ENCODE results near the gene NDUFB10. TPM values are rescaled to one million over a fixed set of nuclear protein-coding genes. Genes with fewer than 3 reads are reported as not detected.
"Not testable (repeated sequence)": the region's sequence is repeated elsewhere in the genome, so short reads cannot be mapped to it uniquely, and the experiment has no call there.

Gene NDUFB10
- total RNA-seq, 1 donor from 2014 or later, result 96.9 TPM

DNA sequence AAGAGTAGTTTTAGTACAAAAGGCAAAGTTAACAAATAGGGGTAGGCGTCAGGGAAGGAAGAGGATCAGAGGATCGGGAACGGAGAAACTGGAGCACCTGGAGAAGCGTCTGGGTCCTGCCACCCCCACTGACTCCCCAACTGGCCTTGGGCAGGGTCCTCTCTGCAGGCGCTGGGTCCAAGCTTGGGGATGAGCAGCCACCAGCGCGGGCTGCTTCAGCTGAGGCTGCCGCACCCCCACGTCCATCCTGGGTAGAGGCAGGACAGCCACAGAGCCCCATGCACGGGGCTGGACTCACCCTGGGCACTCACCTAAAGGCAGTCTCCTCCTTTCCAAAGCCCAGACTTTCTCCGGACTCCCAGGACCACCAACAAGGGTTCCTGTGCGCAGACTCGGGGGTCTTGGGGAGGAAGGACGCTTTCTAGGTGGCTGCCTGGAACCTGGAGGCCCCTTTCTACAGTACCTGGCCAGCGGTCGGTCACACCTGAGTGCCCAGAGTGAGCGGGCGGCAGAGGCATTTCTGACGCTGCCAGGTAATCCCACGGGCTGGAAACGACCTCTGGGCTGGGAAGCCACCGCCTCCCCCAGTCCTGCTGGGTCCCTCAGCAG, 42.2 kb upstream of the NDUFB10 start:
- Mint-ChIP-seq H3K27me3 (peaks cover 54% of the 10 kb centered on the region), H3K27ac (no peak overlapping the region), H3K4me1 (ENCODE audit: low read depth) (peaks cover 10% of the 10 kb centered on the region), H3K4me3 (ENCODE audit: low read depth) (no peak overlapping the region), H3K9me3 (ENCODE audit: low read depth) (no peaks in the 10 kb centered on the region), H3K36me3 (ENCODE audit: insufficient read depth) (no peaks in the 10 kb centered on the region)
- no peak for DNase-seq (ENCODE audit: low spot score, unreplicated experiment)
- TF ChIP-seq, protein P1, sequence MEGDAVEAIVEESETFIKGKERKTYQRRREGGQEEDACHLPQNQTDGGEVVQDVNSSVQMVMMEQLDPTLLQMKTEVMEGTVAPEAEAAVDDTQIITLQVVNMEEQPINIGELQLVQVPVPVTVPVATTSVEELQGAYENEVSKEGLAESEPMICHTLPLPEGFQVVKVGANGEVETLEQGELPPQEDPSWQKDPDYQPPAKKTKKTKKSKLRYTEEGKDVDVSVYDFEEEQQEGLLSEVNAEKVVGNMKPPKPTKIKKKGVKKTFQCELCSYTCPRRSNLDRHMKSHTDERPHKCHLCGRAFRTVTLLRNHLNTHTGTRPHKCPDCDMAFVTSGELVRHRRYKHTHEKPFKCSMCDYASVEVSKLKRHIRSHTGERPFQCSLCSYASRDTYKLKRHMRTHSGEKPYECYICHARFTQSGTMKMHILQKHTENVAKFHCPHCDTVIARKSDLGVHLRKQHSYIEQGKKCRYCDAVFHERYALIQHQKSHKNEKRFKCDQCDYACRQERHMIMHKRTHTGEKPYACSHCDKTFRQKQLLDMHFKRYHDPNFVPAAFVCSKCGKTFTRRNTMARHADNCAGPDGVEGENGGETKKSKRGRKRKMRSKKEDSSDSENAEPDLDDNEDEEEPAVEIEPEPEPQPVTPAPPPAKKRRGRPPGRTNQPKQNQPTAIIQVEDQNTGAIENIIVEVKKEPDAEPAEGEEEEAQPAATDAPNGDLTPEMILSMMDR (IDR thresholded peaks at IDR 0.05; ENCODE audit: unreplicated experiment), result no peak

DNA sequence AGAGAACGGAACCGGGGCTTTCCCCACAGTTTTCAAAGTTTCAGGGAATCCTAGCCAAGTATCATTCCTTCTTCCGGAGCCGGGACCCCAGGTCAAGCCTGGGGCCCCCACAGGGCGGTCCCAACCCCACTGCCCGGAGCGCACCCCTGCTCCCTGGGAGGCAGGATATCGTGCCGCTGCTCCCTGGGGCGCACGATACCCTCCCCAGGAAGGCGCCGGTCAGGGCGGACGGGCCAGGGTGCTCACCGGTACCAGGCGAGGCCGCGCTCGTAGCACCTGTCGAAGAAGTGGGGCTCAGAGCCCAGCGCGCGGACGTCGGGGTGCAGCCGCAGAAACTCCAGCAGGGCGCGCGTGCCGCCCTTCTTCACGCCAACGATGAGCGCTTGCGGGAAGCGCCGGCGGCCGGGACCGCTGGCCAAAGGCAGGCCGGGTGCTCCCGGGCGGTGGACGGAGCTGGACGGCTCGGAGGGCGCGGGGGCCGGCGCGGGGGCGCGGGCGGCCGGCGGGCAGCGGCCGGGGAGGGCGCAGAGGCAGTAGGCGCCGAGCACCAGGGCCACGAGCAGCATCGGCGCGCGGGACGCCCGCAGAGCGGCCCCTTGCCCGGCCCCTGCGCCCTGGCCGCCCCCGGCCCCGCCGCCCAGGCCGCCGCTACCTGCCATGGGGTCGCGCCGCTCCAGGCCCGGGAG, 41.5 kb upstream of the NDUFB10 start:
- H3K27me3 Mint-ChIP-seq, result peaks cover 59% of the 10 kb centered on the region
- H3K9me3 Mint-ChIP-seq (ENCODE audit: low read depth), result no peaks in the 10 kb centered on the region
- TF ChIP-seq, protein P1 (IDR thresholded peaks at IDR 0.05; ENCODE audit: unreplicated experiment), result no peak
- H3K4me1 Mint-ChIP-seq (ENCODE audit: low read depth), result peaks cover 8% of the 10 kb centered on the region
- no peak for DNase-seq (ENCODE audit: low spot score, unreplicated experiment)
- no peak overlapping the region for H3K4me3 Mint-ChIP-seq (ENCODE audit: low read depth)
- no peak overlapping the region for H3K27ac Mint-ChIP-seq
- no peaks in the 10 kb centered on the region for H3K36me3 Mint-ChIP-seq (ENCODE audit: insufficient read depth)

DNA sequence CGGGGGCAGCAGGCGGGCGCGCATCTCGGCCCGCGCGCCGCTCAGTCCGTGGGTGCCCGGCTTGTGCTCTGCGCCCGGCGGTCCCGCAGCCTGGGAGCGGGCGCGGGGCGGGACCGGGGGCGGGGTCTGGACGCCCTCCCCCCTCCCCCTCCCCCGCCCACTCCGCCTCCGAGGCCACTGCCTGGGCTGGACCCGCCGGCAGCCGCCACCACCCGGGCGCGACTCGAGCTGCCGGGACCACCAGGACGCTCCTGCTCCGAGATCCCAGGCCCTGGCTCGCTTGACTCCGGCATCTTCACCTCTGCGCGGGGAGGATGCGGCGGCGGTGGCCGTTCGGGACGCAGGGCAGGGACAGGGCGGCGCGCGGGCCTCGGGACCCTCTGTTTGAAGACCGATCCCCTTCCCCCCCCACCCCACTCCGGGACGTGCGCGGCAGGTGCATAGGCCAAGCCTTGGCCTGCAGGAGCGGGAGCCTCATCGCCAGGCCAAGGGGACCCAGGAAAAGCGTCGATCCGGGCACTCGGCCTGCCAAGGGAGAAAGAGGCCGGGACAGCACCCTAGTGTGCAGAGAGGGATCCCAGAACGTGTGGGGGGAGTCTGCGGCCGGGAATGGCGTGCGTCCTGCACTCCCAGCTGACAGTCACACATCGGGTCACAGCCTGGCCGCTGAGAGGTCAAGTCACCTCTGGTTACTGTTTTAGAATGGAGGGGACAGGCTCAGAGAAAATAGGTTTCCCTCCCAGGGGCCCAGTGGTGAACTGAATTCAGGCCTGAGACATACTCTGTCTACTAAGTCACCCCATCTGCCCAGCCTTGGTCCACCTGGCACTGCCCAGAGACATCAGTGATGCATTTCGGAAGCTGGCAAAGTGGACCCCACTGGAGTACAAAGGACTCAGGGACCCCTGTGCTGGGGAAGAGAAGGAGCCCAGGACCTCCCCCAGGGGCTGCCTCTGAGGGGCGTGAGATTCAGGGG, 40.7 kb upstream of the NDUFB10 start, which contains the start of gene HS3ST6:
TSS of gene HS3ST6 (minus strand) at position 65 of the 976 bp plus-strand sequence. CDS start 92 bp downstream, outside the sequence.
- Mint-ChIP-seq H3K4me1 (ENCODE audit: low read depth) (peaks cover 5% of the 10 kb centered on the region), H3K9me3 (ENCODE audit: low read depth) (no peaks in the 10 kb centered on the region), H3K36me3 (ENCODE audit: insufficient read depth) (no peaks in the 10 kb centered on the region), H3K4me3 (ENCODE audit: low read depth) (no peak within 1 kb of the TSS), H3K27ac (no peak within 1 kb of the TSS), H3K27me3 (peaks cover 67% of the 10 kb centered on the region)
- no peak for DNase-seq (ENCODE audit: low spot score, unreplicated experiment)
- TF ChIP-seq, protein P1 (IDR thresholded peaks at IDR 0.05; ENCODE audit: unreplicated experiment), result no peak

DNA sequence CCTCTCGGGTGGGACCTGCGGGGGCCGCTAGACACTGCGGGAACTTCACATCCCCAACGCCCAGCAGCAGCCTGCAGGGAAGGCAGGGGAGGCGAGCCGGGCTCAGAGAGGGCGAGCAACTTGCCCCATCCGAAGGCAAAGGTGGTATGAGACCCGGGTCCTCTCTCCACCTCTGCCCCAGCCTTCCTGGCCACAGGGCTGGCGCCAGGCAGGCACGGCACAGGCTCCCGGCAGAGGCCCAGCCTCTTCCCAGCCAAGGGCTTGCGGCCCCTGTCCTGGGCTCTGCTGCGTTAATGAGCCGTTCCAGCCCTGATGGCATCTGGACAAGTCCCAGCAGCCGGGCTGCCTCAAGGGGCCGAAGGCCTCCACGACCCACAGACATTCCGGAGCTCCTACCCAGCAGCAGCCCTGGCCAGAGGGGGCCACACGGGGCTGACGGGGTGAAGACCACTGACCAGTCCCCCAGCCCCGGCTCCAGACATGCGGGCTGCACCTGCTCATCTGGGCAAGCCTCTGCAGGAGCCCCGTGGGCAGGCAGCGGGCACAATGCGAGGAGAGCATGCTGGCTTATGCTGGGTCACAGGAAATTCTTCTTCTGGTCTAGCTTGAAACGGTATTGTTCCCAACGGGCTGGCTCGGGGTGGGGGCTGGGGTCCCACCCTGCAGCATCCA, 39.9 kb upstream of the NDUFB10 start:
- peaks cover 73% of the 10 kb centered on the region for H3K27me3 Mint-ChIP-seq

DNA sequence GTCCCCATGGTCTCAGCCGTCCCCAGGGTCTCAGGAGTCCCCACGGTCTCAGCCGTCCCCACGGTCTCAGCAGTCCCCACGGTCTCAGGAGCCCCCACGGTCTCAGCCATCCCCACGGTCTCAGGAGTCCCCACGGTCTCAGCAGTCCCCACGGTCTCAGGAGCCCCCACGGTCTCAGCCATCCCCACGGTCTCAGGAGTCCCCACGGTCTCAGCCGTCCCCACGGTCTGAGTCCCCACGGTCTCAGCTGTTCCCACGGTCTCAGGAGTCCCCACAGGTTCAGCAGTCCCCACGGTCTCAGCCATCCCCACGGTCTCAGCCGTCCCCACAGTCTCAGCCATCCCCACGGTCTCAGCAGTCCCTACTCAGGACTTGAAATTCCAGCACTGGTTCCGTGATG, 39.2 kb upstream of the NDUFB10 start:
- DNase-seq (ENCODE audit: low spot score, unreplicated experiment); H3K4me3 Mint-ChIP-seq (ENCODE audit: low read depth); H3K36me3 Mint-ChIP-seq (ENCODE audit: insufficient read depth); H3K27ac Mint-ChIP-seq; H3K9me3 Mint-ChIP-seq (ENCODE audit: low read depth); H3K4me1 Mint-ChIP-seq (ENCODE audit: low read depth): not testable (repeated sequence)
- H3K27me3 Mint-ChIP-seq, result peaks cover 75% of the 10 kb centered on the region

More for the DNA sequence above, 39.9 kb upstream of the NDUFB10 start:
- peaks cover 3% of the 10 kb centered on the region for H3K4me1 Mint-ChIP-seq (ENCODE audit: low read depth)
- no peaks in the 10 kb centered on the region for H3K9me3 Mint-ChIP-seq (ENCODE audit: low read depth)
- DNase-seq (ENCODE audit: low spot score, unreplicated experiment), result no peak
- H3K27ac Mint-ChIP-seq, result no peak overlapping the region
- H3K4me3 Mint-ChIP-seq (ENCODE audit: low read depth), result no peak overlapping the region
- no peaks in the 10 kb centered on the region for H3K36me3 Mint-ChIP-seq (ENCODE audit: insufficient read depth)
- TF ChIP-seq, protein P1 (IDR thresholded peaks at IDR 0.05; ENCODE audit: unreplicated experiment), result no peak

Measured in progenitor cell of endocrine pancreas (in vitro differentiated cells).